SIG-M5 treated with dmso at 0.1 percent for 504 hours (cell line): ENCODE measurements around the gene APBA1.

Experiments used
- DNase-seq: peaks from one replicate; lab custom pipeline; 2025; ENCODE audit not compliant: unreplicated experiment; lab: John Stamatoyannopoulos, UW

APBA1 gene

DNA sequence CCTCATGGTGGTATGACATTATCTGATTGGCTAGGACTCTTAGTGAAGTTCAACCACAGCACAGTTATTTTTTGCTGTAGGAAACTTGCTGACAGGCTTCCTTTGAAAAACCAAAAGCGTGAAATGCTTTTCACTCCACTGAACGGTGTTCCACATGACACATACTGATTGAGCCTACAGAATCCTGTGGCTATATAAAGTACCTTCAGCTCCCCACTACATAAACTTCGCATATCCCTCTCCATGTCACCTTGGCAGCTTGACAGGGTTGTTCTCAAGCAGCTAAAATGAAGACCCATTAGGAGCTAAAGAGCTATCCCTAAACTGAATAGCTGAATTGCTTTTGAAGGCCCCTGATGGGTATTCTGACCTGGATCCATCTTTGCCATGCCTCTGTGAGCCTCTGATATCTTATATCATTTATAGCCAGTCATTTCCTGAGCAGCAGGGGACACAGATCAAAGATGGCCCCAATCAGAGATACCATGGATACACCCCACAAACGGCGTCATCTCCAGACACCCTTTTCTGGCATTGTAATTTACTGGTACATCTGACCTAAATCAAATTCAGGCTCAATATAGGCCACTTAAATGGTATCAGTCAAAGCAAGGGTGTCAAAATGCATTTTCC is 91.5 kb downstream of the APBA1 start:
- DNase-seq = no peak

DNA sequence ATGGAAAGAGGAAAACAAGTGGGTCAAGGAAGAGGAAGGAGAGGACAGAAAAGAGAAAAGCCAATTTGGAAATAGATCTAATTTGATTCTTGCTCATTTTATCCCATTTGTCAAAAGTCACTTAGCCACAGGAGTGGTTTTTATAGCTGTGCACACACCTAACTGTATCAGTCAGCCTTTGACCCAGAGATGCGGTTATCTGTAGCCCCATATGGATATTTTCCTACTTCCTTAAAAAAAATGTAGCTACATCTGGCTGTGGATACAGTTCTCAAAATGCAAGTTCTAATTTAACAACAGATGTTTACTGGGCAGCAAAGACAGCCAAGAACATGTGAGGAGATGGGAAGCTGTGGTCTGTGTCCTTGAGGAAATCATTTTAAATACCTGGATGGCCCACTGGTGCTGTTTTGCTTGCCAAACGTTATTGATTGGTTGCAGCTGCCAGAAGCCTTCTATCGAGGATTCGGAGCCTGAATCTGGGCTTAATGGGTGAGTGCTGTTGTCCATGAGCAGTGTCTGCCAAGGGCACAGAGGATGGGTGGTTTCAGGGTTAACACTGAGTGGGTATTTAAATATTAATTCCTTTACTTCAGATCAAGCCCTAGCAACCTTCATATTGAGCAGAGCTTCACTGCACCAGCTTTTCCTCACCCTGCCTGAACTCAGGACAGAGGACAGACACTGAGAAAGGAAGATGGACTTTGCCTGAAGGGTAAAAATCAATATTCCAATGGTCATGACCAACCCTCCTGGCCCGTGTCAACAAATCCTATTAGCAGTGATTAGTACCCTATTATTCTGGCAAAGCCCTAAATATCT is 92.2 kb downstream of the APBA1 start:
- DNase-seq = no peak

DNA sequence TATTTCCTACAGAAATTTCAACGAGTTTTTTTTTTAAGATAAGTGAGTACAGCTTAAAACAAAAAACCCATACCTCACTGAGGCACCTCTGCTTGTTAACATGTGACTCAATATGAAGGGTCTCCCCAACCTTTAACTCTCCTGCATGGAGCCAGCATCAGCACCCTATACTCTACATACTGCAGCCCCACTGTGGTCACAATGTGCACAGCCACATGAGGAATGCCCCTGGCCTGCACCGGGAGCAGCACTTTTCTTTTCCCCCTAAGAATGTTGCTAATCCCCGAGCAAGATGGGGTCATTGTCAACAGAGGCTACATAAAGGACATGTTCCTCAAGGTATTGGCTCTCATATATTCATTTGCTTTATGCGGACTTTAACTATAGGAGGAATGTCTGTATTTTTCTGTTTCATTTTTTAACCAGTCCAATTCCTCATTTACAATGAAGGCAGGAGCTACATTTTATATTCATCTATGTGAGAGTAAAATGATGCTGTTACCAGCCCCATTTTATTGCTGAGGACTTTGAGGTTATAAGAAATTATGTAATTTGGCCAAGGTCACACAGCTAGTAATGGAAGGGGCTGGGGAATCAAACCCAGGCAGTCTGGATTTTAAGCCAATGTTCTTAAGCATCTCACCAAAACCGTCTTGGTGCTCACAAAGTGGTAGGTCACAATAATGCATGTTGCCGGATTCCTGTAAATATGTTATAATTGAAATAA is 93.0 kb downstream of the APBA1 start:
- no peak for DNase-seq

DNA sequence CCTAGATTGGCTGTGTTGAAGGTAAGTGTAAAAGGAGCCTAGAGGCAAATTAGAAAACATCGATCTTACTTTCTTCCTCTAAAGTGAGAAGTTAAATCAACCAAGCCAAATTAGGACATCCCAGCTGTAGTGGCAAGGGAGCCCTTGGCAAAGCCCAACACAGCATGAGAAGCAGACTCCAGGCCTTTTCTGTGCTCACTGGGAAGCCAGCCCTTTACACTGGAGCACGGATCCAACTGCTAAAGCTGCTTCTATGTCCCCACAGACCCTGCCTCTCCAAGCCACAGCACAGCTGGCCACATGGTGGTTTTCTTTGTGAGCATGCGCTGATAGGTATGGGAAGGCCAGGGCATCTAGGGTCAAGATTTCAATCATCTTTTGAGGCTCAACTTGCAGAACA is 94.1 kb downstream of the APBA1 start:
- no peak for DNase-seq

- no peak for DNase-seq
Observed at GRCh38 chr9:69577123-69577522, 95.0 kb downstream of the APBA1 start.

GRCh38 chr9:69574057-69574456 is 98.1 kb downstream of the APBA1 start:
- no peak for DNase-seq

- DNase-seq = no peak
Observed at GRCh38 chr9:69573651-69574050, 98.5 kb downstream of the APBA1 start.

DNA sequence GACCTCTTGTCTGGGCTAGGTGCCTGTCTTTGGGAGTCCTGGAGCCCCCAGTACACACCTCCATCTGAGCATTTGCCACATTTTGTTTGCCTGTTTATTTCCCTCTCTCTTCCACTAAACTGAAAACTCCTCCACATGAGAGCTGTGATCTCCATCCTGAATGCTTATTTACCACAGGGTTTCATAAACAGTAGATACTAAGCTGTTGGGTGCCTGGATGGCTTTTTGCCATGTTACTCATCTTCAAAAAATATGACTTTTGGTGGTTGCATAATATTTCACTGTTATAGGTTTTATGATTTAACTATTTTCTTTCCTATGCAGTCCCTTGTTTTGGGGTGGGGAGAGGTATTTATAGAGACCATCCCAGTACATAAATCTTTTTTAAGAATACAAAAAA is 99.6 kb downstream of the APBA1 start:
- no peak for DNase-seq

DNA sequence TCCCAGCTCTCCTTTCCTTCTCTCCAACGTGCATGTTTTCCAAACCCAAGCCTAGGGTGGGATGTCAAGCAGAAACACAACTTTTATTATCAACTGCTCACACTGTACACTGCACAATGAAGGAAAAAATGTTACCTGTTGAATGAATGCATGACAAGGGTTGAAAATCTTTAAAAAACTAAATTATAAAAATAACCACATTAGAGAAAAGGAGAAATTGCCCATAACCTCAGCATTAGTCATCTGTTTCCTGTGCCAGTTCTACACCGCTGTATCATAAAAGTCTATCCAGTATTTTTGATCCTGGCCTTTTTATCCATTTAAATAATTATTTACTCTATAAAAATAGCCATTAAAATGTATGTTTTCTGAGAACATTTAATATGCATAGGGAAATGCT is 101.1 kb downstream of the APBA1 start:
- no peak for DNase-seq

DNA sequence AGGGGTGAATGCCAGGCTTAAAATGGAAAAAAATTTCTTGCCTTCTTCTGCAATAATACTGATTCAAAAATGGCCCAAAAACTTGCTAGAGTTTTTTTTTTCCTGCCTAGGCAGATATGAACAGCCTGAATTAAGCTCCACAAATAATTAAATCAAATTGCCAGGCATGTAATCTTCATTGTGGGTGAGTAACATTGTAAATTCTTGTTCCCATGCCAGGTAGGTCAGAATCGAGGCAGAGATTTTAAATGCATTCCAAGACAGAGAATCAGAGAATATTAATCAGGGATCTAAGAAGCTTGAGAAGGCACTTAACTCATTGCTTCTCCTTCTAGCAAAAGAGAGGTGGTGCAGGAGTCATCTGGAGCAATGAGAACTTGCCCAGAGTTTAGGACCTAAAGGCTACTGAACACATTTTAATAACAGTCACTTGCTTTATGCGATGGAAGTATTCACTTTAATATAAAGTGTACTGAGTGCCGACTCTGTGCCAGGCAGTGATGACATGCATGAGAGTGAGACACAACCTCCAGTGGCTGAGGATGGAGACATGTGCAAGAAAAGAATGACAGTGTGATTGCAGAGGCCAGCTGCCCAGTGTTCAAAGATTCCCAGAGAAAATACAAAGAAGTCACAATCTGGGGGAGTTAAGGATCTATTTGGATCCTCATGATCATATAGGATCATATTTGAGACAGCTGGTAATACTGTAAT is 102.3 kb downstream of the APBA1 start:
- DNase-seq = no peak

DNA sequence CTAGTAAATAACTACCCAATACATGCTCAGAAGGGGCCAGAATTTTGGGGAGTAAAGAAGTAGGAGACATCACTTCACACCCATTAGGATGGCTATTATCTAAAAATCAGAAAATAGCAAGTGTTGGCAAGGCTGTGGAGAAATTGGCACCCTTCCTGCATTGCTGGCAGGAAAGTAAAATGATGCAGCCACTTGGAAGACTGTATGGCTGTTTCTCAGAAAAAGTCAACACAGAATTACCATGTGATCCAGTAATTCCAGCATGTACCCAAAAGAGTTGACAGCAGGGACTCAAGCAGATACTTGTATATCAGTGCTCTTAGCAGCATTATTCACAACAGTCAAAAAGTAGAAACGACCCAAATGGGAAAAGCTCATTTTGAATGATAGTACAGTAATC is 107.6 kb downstream of the APBA1 start:
- DNase-seq = no peak

- no peak for DNase-seq
Observed at GRCh38 chr9:69559126-69559525, 113.0 kb downstream of the APBA1 start.

GRCh38 chr9:69556707-69557106 is 115.5 kb downstream of the APBA1 start:
- no peak for DNase-seq

GRCh38 chr9:69555802-69556201 is 116.4 kb downstream of the APBA1 start:
- no peak for DNase-seq

DNA sequence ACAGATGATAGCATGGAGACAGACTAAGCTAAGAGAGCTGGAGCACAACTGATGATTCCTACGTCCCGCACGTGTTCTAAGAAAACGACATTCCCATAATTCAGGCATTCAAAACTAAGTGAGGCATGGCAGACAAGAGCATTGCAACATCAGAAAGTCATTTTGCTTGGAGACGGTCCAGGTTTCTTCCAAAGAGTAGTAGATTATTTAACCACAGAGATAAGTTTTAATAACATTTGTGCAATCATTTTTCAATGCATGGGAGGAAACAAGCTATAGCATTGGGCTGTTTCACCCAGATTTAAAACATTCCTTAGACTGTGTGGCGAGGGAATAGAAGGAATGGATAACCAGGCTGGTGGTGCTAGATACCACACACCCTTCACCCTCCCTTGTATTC is 117.2 kb downstream of the APBA1 start:
- no peak for DNase-seq

DNA sequence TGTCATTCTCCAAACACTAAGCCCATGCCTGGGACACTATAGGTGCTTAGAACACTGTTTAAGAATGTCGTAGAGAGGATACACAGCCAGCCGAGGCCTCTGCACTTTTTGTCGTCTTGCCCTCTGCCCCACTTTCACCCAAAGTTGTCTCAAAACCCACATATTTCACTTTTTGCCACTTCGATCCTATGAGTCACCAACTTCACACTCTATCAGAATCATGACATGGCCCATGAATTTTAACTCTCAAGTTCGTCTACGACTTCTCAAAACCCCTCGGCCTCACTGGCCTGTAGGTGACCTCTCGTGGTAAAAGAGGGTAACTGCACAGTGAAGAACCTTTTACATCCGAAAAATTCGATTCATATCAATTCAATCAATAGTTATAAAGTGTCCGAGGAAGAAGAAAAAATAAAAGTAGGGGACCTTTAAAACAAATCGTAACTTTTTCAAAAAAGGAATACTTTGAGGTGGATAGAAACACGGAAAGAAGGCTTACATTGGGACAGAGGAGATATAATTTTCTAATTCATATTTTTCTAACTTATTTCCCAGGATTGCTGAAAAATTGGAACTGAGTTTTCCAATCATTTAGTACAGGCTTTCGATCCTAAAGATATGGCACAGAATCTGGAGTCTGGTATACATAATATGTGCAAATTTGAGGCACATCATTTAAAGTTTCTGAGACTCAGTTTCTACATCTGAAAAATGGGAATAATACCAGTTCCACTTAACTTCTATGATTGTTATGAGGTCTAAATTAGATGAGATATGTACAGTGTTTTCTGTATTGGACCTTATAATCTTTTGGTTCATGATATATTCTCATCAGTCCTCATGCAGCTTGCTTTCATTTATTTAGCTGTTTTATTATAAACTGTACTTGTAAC is 122.6 kb downstream of the APBA1 start:
- DNase-seq = no peak

GRCh38 chr9:69548681-69549080 is 123.5 kb downstream of the APBA1 start:
- no peak for DNase-seq

GRCh38 chr9:69546265-69546664 is 125.9 kb downstream of the APBA1 start:
- no peak for DNase-seq

- DNase-seq = no peak
Observed at GRCh38 chr9:69542942-69543704, 129.0 kb downstream of the APBA1 start.

DNA sequence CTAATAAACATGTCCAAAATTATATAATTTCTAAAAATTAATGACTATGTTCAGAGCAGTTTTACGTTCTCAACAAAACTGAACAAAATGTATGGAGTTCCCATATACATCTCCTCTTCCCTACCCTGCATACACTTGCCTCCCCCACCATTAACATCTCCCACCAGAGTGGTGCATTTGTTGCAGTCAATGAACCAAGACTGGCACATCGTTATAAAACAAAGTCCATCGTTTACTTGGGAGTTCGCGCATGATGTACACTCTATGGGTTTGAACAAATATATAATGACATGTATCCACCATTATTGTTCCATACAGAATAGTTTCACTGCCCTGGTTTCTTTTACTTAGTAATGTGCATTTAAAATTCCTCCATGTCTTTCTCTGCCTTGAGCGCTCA is 130.1 kb downstream of the APBA1 start:
- DNase-seq = no peak
